Endodermal cell (in vitro differentiated cells): ENCODE data around the gene CHCHD3. TPM values are rescaled to one million over a fixed set of nuclear protein-coding genes. Genes with fewer than 3 reads are reported as not detected.
"Not testable (repeated sequence)": the region's sequence is repeated elsewhere in the genome, so short reads cannot be mapped to it uniquely, and the experiment has no call there.

Source experiments
- DNase-seq: peaks from one replicate; pipeline ENCODE4 v3.0.0-alpha.2; 2017
- H3K27ac ChIP-seq: 2 replicates; pipeline ENCODE4 v1.5.1; 2013; ENCODE audit warnings: mild to moderate bottlenecking, low read depth, low read length, moderate library complexity
- H3K27me3 ChIP-seq: 2 replicates; pipeline ENCODE4 v1.6.1; 2013; ENCODE audit warnings: mild to moderate bottlenecking, low read length, moderate library complexity; ENCODE audit not compliant: insufficient read depth, control insufficient read depth, poor library complexity, severe bottlenecking
- H3K36me3 ChIP-seq: 2 replicates; pipeline ENCODE4 v1.7.0; 2013; ENCODE audit warnings: mild to moderate bottlenecking, low read length, moderate library complexity; ENCODE audit not compliant: control insufficient read depth, insufficient read depth
- H3K4me1 ChIP-seq: one replicate; pipeline ENCODE4 v1.7.0; 2013; ENCODE audit warnings: low read length; ENCODE audit not compliant: control insufficient read depth, insufficient read depth
- H3K4me3 ChIP-seq: 2 replicates; pipeline ENCODE4 v1.5.1; 2013; ENCODE audit warnings: mild to moderate bottlenecking, low read length, moderate library complexity
- H3K9ac ChIP-seq: 2 replicates; pipeline ENCODE4 v1.6.1; 2013; ENCODE audit warnings: mild to moderate bottlenecking, low read length, moderate library complexity; ENCODE audit not compliant: poor library complexity, severe bottlenecking; ENCODE audit errors: extremely low read depth
- H3K9me3 ChIP-seq: 2 replicates; pipeline ENCODE4 v1.6.1; 2013; ENCODE audit warnings: mild to moderate bottlenecking, low read length, moderate library complexity; ENCODE audit not compliant: control insufficient read depth
- H3K27ac Mint-ChIP-seq: 2 replicates; pipeline ENCODE4 v1.8.0; 2020; ENCODE audit warnings: mixed read lengths
- H3K27me3 Mint-ChIP-seq: 2 replicates; pipeline ENCODE4 v1.8.0; 2021; ENCODE audit warnings: mild to moderate bottlenecking, mixed read lengths; ENCODE audit not compliant: insufficient read depth
- H3K36me3 Mint-ChIP-seq: 2 replicates; pipeline ENCODE4 v1.8.0; 2020; ENCODE audit warnings: low read depth, mixed read lengths
- H3K4me1 Mint-ChIP-seq: 2 replicates; pipeline ENCODE4 v1.8.0; 2020; ENCODE audit warnings: mixed read lengths
- H3K4me3 Mint-ChIP-seq: 2 replicates; pipeline ENCODE4 v1.8.0; 2020; ENCODE audit warnings: mild to moderate bottlenecking, moderate library complexity, mixed read lengths
- H3K9me3 Mint-ChIP-seq: 2 replicates; pipeline ENCODE4 v1.8.0; 2020; ENCODE audit warnings: mild to moderate bottlenecking, mixed read lengths
- CTCF ChIP-seq: fragments of 200-600 bp; sonication (generic); conservative IDR thresholded peaks from 2 replicates; pipeline ENCODE4 v1.5.0; 2021; ENCODE audit warnings: antibody characterized with exemption, mild to moderate bottlenecking
- WGBS, 2 experiments: methylation state at CpG; one replicate each; pipeline versions ENCODE4 v1.1.5 to v1.1.7; 2013; ENCODE audit warnings: missing lambda C conversion rate in 2 of 2, mixed read lengths in 1 of 2; ENCODE audit not compliant: insufficient coverage in 1 of 2, insufficient read length in 1 of 2; 5-methylcytosine and 5-hydroxymethylcytosine counted together
- total RNA-seq, 2 donors: library from RNA; stranded (reverse); fragmentation: NEBNext Ultra II Directional in 1 of 2; extraction: Animal tissue kit (Norgen Biotek cat#: 25700) in 1 of 2; gene quantifications; 2 replicates in 1 of 2; 3 replicates in 1 of 2; pipeline ENCODE4 v1.2.1, GENCODE V29; 2021

The CHCHD3 gene
- total RNA-seq, 2 donors from 2014 or later: 70.4 to 75.2 TPM

DNA sequence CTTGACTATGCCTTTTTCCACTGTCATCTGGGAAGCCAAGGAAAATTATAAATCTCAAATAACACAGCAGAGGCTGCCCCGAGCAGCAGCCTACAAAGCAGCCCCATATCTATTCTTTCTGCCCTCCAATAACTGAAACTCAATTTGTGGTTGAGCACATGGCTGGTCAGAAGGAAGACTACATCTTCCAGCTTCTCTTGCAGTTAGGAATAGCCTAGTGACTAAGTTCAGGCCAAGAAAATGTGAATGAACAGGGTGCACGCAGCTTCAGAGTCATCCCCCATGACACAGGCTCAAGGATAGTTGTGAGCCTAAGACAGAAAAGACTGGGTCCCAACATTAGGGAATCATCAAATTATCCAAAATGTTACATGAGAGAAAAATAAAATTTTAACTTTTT lies 42.3 kb downstream of the CHCHD3 start:
- no peak overlapping the region for H3K27ac Mint-ChIP-seq
- Histone ChIP-seq H3K36me3 (no peaks in the 10 kb centered on the region), H3K4me1 (no peaks in the 10 kb centered on the region), H3K27ac (no peak overlapping the region), H3K4me3 (no peak overlapping the region), H3K9ac (no peak overlapping the region), H3K9me3 (no peaks in the 10 kb centered on the region), H3K27me3 (no peaks in the 10 kb centered on the region)
- WGBS, 2 experiments: 98 to 100% methylated on average over 1 to 2 of the region's 2 CpGs
- no peak overlapping the region for H3K4me3 Mint-ChIP-seq
- no peak for DNase-seq
- no peaks in the 10 kb centered on the region for H3K27me3 Mint-ChIP-seq
- H3K9me3 Mint-ChIP-seq: no peaks in the 10 kb centered on the region
- H3K36me3 Mint-ChIP-seq: peaks cover 7% of the 10 kb centered on the region
- H3K4me1 Mint-ChIP-seq: peaks cover 13% of the 10 kb centered on the region
- no peak for TF ChIP-seq CTCF

DNA sequence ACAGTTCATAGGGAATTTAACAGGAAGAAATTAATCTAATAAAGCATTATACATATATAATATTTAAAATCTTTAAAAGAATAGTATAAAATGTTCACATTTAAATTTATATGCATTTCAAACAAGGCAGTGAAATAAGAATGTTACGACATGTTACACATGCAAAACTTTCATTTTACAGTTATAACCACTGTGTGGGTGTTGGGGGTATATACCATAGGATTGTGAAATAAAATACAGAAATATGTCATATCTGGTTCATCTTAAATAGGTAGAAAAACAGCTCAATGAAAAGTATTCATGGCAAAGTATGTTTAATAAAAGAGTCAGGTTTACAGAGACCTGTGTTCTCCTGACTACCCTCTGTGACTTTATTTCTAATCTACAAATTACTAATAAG lies 45.6 kb downstream of the CHCHD3 start:
- Histone ChIP-seq H3K4me3 (no peak overlapping the region), H3K36me3 (no peaks in the 10 kb centered on the region), H3K9me3 (no peaks in the 10 kb centered on the region), H3K9ac (no peak overlapping the region), H3K27ac (no peak overlapping the region), H3K27me3 (no peaks in the 10 kb centered on the region), H3K4me1 (no peaks in the 10 kb centered on the region)
- Mint-ChIP-seq H3K36me3 (peaks cover 7% of the 10 kb centered on the region), H3K27ac (no peak overlapping the region), H3K9me3 (no peaks in the 10 kb centered on the region), H3K4me3 (no peak overlapping the region), H3K4me1 (peaks cover 5% of the 10 kb centered on the region), H3K27me3 (no peaks in the 10 kb centered on the region)
- TF ChIP-seq CTCF: no peak
- DNase-seq: no peak
- no CpG with 5 or more reads among the region's 1 CpG for WGBS, 2 experiments

- not testable (repeated sequence) for H3K4me1 Mint-ChIP-seq, H3K36me3 Mint-ChIP-seq
Measured at GRCh38 chr7:133035240-133035639, 46.6 kb downstream of the CHCHD3 start.

DNA sequence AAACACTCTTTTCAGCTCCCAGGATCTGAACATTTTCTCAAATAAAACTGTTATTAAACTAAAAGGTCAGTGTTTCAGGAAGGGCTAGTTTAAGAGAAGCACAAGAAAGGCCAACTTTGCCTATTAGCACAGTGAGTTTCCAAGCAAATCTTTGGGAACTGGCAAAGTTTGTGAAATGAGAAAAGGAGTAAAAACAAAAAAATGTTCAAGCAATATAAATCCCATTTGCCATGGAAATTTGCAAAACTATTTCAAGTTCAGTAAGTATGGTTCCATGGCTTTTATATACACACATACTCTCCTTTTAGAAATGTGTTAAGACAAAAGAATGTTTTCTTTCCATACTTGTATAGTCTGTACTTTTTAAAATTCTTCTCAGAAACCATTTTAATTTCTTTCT lies 51.5 kb downstream of the CHCHD3 start:
- Histone ChIP-seq H3K4me3 (no peak overlapping the region), H3K27ac (no peak overlapping the region), H3K36me3 (no peaks in the 10 kb centered on the region), H3K9me3 (peaks cover 7% of the 10 kb centered on the region), H3K4me1 (no peaks in the 10 kb centered on the region), H3K27me3 (no peaks in the 10 kb centered on the region), H3K9ac (no peak overlapping the region)
- DNase-seq: no peak
- Mint-ChIP-seq H3K36me3 (peaks cover 6% of the 10 kb centered on the region), H3K9me3 (peaks cover 3% of the 10 kb centered on the region), H3K27me3 (no peaks in the 10 kb centered on the region), H3K4me3 (no peak overlapping the region), H3K4me1 (no peaks in the 10 kb centered on the region), H3K27ac (no peak overlapping the region)
- no peak for TF ChIP-seq CTCF

More at GRCh38 chr7:133035240-133035639, 46.6 kb downstream of the CHCHD3 start:
- H3K27me3 Mint-ChIP-seq, H3K9me3 Mint-ChIP-seq, H3K27me3 ChIP-seq, DNase-seq, H3K27ac Mint-ChIP-seq, H3K27ac ChIP-seq, H3K4me3 Mint-ChIP-seq, H3K4me3 ChIP-seq, H3K4me1 ChIP-seq, H3K9ac ChIP-seq, H3K36me3 ChIP-seq, H3K9me3 ChIP-seq: not testable (repeated sequence)
- 96 to 100% methylated on average over 1 to 10 of the region's 10 CpGs for WGBS, 2 experiments
